RWPE2 (cell line): ENCODE measurements around the gene ZNF385A.

Experiments used
- ATAC-seq: fragments of 200-7000 bp; cut with Tn5 transposase; 3 replicates; pipeline ENCODE4 v1.9.1; 2021; ENCODE audit warnings: low read depth
- DNase-seq: peaks from one replicate; pipeline ENCODE4 v3.0.0-alpha.2; 2020; ENCODE audit warnings: low spot score
- H3K27ac ChIP-seq: fragments of 450-650 bp; 2 replicates; pipeline ENCODE4 v1.5.1; 2017; ENCODE audit warnings: mild to moderate bottlenecking; ENCODE audit not compliant: poor library complexity, severe bottlenecking
- H3K27me3 ChIP-seq: fragments of 250-450 bp; sonication (Bioruptor Pico); 2 replicates; pipeline ENCODE4 v1.5.1; 2021; ENCODE audit warnings: mild to moderate bottlenecking, moderate library complexity; ENCODE audit not compliant: insufficient read depth, poor library complexity, severe bottlenecking
- H3K36me3 ChIP-seq: fragments of 250-450 bp; sonication (Bioruptor Pico); 2 replicates; pipeline ENCODE4 v1.5.1; 2020; ENCODE audit warnings: low read depth, mild to moderate bottlenecking, moderate library complexity
- H3K4me1 ChIP-seq: fragments of 250-450 bp; sonication (Bioruptor Pico); 2 replicates; pipeline ENCODE4 v1.5.1; 2021; ENCODE audit warnings: mild to moderate bottlenecking, moderate library complexity; ENCODE audit not compliant: insufficient read depth, poor library complexity, severe bottlenecking
- H3K4me3 ChIP-seq: fragments of 250-450 bp; sonication (Bioruptor Pico); 2 replicates; pipeline ENCODE4 v1.5.1; 2021; ENCODE audit warnings: mild to moderate bottlenecking, moderate library complexity; ENCODE audit not compliant: severe bottlenecking
- H3K9me3 ChIP-seq: fragments of 250-450 bp; sonication (Bioruptor Pico); 2 replicates; pipeline ENCODE4 v1.5.1; 2021; ENCODE audit warnings: mild to moderate bottlenecking, moderate library complexity; ENCODE audit not compliant: severe bottlenecking
- TF ChIP-seq, protein P1 (sequence below): fragments of 450-650 bp; IDR thresholded peaks from one replicate; pipeline ENCODE4 v1.5.1; 2017; ENCODE audit warnings: mild to moderate bottlenecking, moderate library complexity; ENCODE audit not compliant: poor library complexity, severe bottlenecking

ZNF385A gene

DNA sequence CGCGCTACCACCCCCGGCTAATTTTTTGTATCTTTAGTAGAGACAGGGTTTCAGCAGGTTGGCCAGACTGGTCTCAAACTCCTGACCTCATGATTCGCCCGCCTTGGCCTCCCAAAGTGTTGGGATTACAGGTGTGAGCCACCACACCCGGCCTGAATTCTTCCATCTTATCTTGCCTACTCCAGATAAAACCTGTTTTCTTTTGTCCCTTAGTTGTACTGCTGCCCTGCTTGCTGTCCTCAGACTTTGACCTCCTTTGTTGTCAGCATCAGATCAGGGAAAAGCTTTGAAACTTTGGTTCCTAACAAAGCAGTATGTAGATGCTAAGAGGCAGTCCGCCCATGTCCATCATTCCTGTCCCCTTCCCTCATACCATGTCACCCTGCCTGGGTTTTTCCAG lies 43.7 kb downstream of the ZNF385A start:
- ATAC-seq (no peak), DNase-seq (no peak)
- H3K36me3 ChIP-seq: peaks cover 80% of the 10 kb centered on the region

DNA sequence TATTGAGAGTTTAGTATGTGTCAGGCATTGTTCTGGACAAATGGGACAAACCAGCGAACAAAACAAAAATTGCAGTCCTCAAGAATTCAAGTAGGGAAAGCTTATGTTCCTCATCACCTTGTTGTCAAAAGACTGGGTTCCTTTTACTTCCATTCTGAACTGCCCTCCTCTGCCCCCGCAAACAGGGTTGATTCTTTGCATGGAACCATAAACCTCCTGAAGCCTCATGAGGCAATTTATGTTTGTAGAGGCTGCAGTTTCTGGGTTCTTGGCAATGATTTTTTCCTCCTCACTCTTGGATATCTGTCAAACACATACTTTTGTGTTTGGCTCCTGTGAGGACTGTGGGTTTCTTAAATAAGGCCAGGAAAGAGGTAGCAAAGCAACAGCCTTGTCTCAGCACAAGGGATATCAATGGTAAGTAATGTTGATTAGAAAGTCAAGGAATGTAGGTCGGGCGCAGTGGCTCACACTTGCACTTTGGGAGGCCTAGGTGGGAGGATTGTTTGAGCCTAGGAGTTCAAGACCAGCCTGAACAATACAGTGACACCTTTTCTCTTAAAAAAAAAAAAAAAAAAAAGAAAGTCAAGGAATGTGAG lies 45.7 kb downstream of the ZNF385A start:
- no peak overlapping the region for H3K27ac ChIP-seq
- H3K4me3 ChIP-seq: no peak overlapping the region
- TF ChIP-seq, protein P1, sequence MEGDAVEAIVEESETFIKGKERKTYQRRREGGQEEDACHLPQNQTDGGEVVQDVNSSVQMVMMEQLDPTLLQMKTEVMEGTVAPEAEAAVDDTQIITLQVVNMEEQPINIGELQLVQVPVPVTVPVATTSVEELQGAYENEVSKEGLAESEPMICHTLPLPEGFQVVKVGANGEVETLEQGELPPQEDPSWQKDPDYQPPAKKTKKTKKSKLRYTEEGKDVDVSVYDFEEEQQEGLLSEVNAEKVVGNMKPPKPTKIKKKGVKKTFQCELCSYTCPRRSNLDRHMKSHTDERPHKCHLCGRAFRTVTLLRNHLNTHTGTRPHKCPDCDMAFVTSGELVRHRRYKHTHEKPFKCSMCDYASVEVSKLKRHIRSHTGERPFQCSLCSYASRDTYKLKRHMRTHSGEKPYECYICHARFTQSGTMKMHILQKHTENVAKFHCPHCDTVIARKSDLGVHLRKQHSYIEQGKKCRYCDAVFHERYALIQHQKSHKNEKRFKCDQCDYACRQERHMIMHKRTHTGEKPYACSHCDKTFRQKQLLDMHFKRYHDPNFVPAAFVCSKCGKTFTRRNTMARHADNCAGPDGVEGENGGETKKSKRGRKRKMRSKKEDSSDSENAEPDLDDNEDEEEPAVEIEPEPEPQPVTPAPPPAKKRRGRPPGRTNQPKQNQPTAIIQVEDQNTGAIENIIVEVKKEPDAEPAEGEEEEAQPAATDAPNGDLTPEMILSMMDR: no peak
- H3K4me1 ChIP-seq: no peaks in the 10 kb centered on the region
- ATAC-seq: no peak
- no peaks in the 10 kb centered on the region for H3K9me3 ChIP-seq
- no peak for DNase-seq
- peaks cover 71% of the 10 kb centered on the region for H3K36me3 ChIP-seq
- no peaks in the 10 kb centered on the region for H3K27me3 ChIP-seq

More for the DNA sequence above, 43.7 kb downstream of the ZNF385A start:
- Histone ChIP-seq H3K27ac (no peak overlapping the region), H3K27me3 (no peaks in the 10 kb centered on the region), H3K9me3 (no peaks in the 10 kb centered on the region), H3K4me3 (no peak overlapping the region), H3K4me1 (no peaks in the 10 kb centered on the region)
- TF ChIP-seq, protein P1: no peak

DNA sequence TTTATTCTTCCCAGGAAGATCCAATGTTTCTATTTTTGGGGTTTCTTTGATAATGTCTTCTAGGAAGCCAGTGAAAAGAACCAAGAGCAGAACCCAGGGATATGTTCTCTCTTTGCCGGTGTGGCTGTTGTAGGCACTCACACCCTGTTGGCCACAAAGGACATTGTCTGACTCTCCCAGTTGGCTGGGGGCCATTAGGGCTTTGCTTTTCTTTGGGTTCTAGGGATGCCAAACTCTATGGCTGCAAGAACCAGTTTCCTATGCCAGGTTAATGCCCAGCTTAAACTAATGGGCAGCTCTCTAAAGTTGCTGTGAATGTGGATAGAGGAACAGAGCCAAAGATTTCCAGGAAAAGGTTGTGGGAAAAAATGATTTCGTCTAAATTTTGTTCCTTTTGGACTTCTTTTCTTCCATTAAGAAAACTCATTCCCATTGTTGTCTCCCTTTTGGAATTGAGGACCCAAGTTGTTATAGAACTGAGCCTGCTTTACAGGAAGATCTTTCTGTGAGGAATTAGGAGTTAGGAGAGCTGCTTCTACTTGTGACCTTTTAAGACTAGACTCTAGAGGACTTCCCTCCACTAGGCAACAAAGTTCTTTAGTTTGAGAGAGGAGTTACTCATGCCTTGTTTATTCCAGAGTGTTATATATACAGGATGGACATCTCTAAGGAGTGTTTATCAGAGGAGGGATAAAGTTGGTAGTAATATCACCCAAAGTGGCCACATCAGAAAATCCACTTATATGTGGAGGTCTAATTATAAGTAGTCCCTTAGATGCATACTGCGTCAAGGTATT lies 46.5 kb downstream of the ZNF385A start:
- TF ChIP-seq, protein P1: no peak
- H3K36me3 ChIP-seq: peaks cover 63% of the 10 kb centered on the region
- DNase-seq (no peak), ATAC-seq (no peak)
- no peaks in the 10 kb centered on the region for H3K4me1 ChIP-seq
- no peaks in the 10 kb centered on the region for H3K27me3 ChIP-seq
- H3K27ac ChIP-seq: no peak overlapping the region
- H3K9me3 ChIP-seq: no peaks in the 10 kb centered on the region
- no peak overlapping the region for H3K4me3 ChIP-seq

DNA sequence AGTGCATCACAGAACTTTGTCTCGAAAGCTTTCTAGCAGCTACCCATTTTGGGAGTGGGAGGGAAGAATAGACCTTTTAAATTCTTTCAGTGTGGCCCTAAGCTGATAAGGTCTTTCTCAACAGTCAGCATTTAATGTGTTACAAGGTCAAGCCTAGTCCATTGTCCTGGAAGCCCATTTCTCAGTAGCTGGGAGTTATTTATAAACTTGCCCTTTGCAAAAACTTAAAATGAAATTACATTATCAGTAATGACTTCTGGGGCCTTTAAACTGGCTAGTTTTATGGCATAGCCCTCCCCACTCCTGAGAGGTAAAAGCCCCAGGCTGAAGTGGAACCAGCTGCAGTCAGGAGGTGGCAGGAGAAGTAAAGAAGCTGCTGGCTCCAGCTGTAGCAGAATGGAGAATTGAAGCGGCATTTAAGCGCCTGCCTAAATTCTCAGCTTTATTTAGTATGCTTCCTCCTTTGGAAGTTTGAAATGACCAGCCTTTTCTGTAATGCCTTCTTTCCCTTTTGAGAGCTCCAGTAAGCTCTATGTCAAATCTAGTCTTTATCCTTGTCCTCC lies 47.2 kb downstream of the ZNF385A start:
- no peaks in the 10 kb centered on the region for H3K4me1 ChIP-seq
- TF ChIP-seq, protein P1: no peak

More for the DNA sequence above, 47.2 kb downstream of the ZNF385A start:
- H3K27me3 ChIP-seq: no peaks in the 10 kb centered on the region
- H3K9me3 ChIP-seq: no peaks in the 10 kb centered on the region
- DNase-seq: no peak
- peaks cover 58% of the 10 kb centered on the region for H3K36me3 ChIP-seq
- no peak overlapping the region for H3K27ac ChIP-seq
- no peak for ATAC-seq
- H3K4me3 ChIP-seq: no peak overlapping the region
